HEK293T (cell line): ENCODE measurements around the gene UGT1A10.

ENCODE experiments used
- ARNT ChIP-seq: fragments of 450-650 bp; IDR thresholded peaks from 2 replicates; pipeline ENCODE4 v1.6.1; 2017; ENCODE audit warnings: mild to moderate bottlenecking
- HDGF ChIP-seq: fragments of 450-650 bp; IDR thresholded peaks from 2 replicates; pipeline ENCODE4 v1.6.1; 2017; ENCODE audit warnings: antibody characterized with exemption, borderline replicate concordance
- L3MBTL2 ChIP-seq: fragments of 450-650 bp; conservative IDR thresholded peaks from 2 replicates; pipeline ENCODE4 v1.6.1; 2016; ENCODE audit warnings: mild to moderate bottlenecking
- SUZ12 ChIP-seq: fragments of 450-650 bp; IDR thresholded peaks from 2 replicates; pipeline ENCODE4 v1.6.1; 2016; ENCODE audit warnings: mild to moderate bottlenecking

DNA sequence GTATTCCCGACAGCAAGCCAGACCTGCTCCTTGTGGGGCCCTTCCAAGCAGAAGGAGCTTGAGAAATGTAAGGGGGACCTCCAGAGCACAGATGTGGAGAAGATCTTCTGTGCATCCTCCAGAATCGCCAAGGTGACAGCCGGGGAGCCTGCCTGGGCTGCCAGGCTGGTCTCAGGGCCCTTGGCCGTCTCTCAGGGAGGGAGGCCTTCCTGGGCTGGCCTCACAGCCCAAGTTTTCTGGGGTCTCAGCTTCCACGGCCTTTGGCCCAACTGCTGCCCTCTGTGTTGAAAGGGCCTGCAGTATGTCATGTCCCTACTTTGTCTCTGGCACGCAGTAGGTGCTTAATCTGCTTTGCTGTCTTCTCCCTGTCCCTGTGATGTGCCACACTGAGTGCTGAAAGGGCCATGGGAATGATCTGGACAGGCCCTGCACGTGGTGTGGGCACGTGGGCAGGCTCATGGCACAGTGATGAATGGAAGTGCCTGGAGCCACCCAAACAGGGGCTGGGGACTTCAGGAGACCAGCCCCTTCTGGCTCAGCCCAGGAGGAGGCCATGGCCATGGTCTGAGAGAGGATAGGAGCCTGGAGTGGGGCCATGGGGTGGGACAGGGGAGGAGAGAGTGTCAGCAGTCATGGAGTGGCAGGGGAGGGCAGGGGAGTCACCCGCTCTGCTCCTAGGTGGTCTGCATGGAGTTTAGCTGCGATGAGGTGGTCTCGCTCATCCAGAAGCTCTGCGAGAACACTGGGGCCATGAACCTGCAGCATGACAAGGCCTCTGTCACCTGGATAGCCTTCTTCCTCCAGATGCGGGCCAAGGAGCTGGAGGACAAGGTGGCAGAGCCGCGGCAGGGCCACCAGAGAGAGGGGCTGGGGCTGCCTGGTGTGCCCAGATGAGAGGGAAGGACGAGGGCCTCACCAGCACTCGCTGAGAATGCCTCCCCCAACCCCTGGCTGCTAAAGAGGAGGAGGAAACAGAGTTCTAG lies 182.7 kb downstream of the UGT1A10 start:
- TF ChIP-seq L3MBTL2 (no peak), ARNT (no peak), HDGF (no peak), SUZ12 (no peak)
